Measurements from ENCODE around the gene CYP1A1. TPM values are rescaled to one million over a fixed set of nuclear protein-coding genes. Genes with fewer than 3 reads are reported as not detected.

Gene CYP1A1
- total RNA-seq, 1 experiment from 2014 or later = 0.26 TPM

GRCh38 chr15:74750751-74751150, 25.4 kb upstream of the CYP1A1 start:
- TF ChIP-seq MXD4 (CRISPR knock-in tag; IDR thresholded peaks at IDR 0.05; ENCODE audit: borderline replicate concordance) (no peak), ARID4B (CRISPR knock-in tag; IDR thresholded peaks at IDR 0.05; ENCODE audit: borderline replicate concordance) (no peak), ZNF121 (CRISPR knock-in tag; IDR thresholded peaks at IDR 0.05) (no peak), CBFB (CRISPR knock-in tag; IDR thresholded peaks at IDR 0.05; ENCODE audit: low read depth) (no peak), ZNF138 (CRISPR knock-in tag; conservative IDR thresholded peaks at IDR 0.05) (no peak), ZNF532 (CRISPR knock-in tag; IDR thresholded peaks at IDR 0.05; ENCODE audit: borderline replicate concordance) (no peak), ZNF396 (CRISPR knock-in tag; IDR thresholded peaks at IDR 0.05; ENCODE audit: borderline replicate concordance) (no peak), JAZF1 (CRISPR knock-in tag; IDR thresholded peaks at IDR 0.05) (no peak), ATF1 (CRISPR knock-in tag; IDR thresholded peaks at IDR 0.05) (no peak), ELF4 (CRISPR knock-in tag; IDR thresholded peaks at IDR 0.05; ENCODE audit: low read depth) (no peak), NFE2L1 (CRISPR knock-in tag; IDR thresholded peaks at IDR 0.05) (no peak), STAT6 (CRISPR knock-in tag; conservative IDR thresholded peaks at IDR 0.05; ENCODE audit: low read depth) (no peak)
- Mint-ChIP-seq H3K36me3 (no peaks in the 10 kb centered on the region), H3K27me3 (ENCODE audit: low read depth) (peaks cover 6% of the 10 kb centered on the region), H3K27ac (no peak overlapping the region), H3K4me1 (peaks cover 7% of the 10 kb centered on the region; the same call in 1 of the 2 replicates), H3K4me3 (no peak overlapping the region), H3K9me3 (no peaks in the 10 kb centered on the region)
- POLR2A ChIA-PET = interaction anchor here (0.5 to 2.5 kb wide), 2 partner anchors 10 to 112 kb away, joined by 3 to 11 read pairs; no protein-coding TSS in a partner anchor
- CTCF ChIA-PET = interaction anchor here (1.0 to 5.8 kb wide), 3 partner anchors 19 to 119 kb away, joined by 3 to 56 read pairs (median 4); no protein-coding TSS in a partner anchor
- DNase-seq (ENCODE audit: low spot score) = no peak
- peak; percentile 65; the same call in 1 of the 2 replicates for ATAC-seq

GRCh38 chr15:74749832-74750231, 24.5 kb upstream of the CYP1A1 start:
- no peak for DNase-seq (ENCODE audit: low spot score)
- POLR2A ChIA-PET = interaction anchor here (2.5 kb wide), 1 partner anchor 10 kb away, joined by 11 read pairs; no protein-coding TSS in a partner anchor
- H3K27me3 Mint-ChIP-seq (ENCODE audit: low read depth) = peaks cover 6% of the 10 kb centered on the region
- no peak overlapping the region for H3K27ac Mint-ChIP-seq
- H3K4me1 Mint-ChIP-seq = peaks cover 7% of the 10 kb centered on the region; the same call in 1 of the 2 replicates
- H3K9me3 Mint-ChIP-seq = no peaks in the 10 kb centered on the region
- H3K4me3 Mint-ChIP-seq = no peak overlapping the region
- CTCF ChIA-PET = interaction anchor here (0.5 to 5.8 kb wide), 5 partner anchors 13 to 580 kb away, joined by 3 to 56 read pairs (median 6); no protein-coding TSS in a partner anchor
- H3K36me3 Mint-ChIP-seq = no peaks in the 10 kb centered on the region
- TF ChIP-seq FOXP1 (CRISPR knock-in tag; IDR thresholded peaks at IDR 0.05; ENCODE audit: borderline replicate concordance) = peak; percentile 44; the same call in 1 of the 2 replicates
- TF ChIP-seq CREM (CRISPR knock-in tag; IDR thresholded peaks at IDR 0.05) = no peak
- ATAC-seq = no peak
